GM19025 (cell line): ENCODE data around the gene KRT38.
"Not testable (repeated sequence)": the region's sequence is repeated elsewhere in the genome, so short reads cannot be mapped to it uniquely, and the experiment has no call there.

Experiments used
- ATAC-seq: cut with Tn5 transposase; IDR thresholded peaks from one replicate; pipeline ENCODE4 v1.9.1; 2021; ENCODE audit warnings: mild to moderate bottlenecking, low read depth, moderate library complexity; ENCODE audit not compliant: unreplicated experiment

The KRT38 gene

GRCh38 chr17:41463746-41464145 is 23.0 kb upstream of the KRT38 start:
- no peak for ATAC-seq

GRCh38 chr17:41462705-41463104 is 21.9 kb upstream of the KRT38 start:
- ATAC-seq, result no peak

DNA sequence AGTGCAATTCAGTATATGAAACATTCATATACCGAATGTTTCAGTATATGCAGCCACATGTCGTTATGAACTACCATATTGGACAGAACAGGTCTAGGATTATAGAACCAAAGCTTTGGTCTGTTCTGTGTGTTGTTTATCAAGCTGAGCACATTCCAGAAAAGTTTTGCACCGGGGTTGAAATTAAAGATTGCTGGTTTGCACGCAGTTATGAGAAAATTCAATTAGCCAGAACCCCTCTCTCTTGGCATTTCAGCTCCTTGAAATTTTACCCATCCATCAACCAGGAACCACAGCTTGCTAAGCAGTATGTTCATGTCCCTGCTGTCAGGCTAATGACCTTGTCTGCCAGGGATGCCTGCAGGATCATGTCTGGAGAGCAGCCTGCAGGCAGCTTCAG is 16.9 kb upstream of the KRT38 start:
- no peak for ATAC-seq

DNA sequence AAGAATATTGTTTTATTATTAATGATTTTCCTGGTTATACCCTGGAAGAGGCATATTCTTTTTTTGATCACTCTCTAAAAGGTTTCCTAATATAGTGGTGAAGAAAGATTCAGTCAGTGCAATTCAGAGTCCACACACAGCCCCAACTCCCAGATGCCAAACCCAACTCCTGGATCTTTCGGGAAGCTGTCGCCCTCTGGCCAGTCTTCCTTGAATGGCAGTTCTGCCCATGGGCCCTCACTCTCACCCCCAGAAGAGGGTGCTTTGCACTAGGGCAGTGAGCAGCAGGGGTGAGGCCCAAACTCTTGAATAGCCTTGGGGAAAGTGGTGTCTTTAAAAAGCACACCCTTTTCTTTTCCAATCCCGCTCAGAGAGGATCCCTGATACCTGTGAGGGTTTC is 15.4 kb upstream of the KRT38 start:
- no peak for ATAC-seq

- no peak for ATAC-seq
Measured at GRCh38 chr17:41455236-41455635, 14.5 kb upstream of the KRT38 start.

- no peak for ATAC-seq
Measured at GRCh38 chr17:41453066-41453465, 12.3 kb upstream of the KRT38 start.

GRCh38 chr17:41452281-41452680 is 11.5 kb upstream of the KRT38 start:
- ATAC-seq, result no peak

- no peak for ATAC-seq
Measured at GRCh38 chr17:41451154-41451728, 10.5 kb upstream of the KRT38 start.

GRCh38 chr17:41449008-41449407 is 8.2 kb upstream of the KRT38 start:
- no peak for ATAC-seq

DNA sequence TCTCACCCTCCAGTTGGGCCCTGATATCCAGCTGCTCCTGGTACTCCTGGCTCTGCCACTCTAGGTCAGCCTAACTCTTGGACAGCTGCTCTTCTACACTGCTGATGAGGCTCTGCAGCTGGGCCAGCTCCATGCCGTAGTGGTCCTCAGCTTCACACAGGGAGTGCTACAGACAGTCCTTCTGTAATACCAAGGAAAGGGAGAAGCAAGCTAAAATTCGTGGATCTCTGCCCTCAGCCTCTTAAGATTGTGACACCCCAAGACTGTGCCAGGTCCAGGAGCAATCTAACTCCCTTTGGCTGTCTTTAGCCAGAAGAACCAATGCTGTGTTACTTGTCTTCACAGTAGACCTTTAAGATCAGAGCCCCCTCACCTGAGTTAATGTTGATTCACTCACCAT is 7.7 kb upstream of the KRT38 start:
- ATAC-seq, result no peak

- ATAC-seq, result no peak
Measured at GRCh38 chr17:41446806-41447205, 6.0 kb upstream of the KRT38 start.

GRCh38 chr17:41444640-41445039 is 3.9 kb upstream of the KRT38 start:
- ATAC-seq, result no peak

- ATAC-seq, result no peak
Measured at GRCh38 chr17:41444186-41444585, 3.4 kb upstream of the KRT38 start.

DNA sequence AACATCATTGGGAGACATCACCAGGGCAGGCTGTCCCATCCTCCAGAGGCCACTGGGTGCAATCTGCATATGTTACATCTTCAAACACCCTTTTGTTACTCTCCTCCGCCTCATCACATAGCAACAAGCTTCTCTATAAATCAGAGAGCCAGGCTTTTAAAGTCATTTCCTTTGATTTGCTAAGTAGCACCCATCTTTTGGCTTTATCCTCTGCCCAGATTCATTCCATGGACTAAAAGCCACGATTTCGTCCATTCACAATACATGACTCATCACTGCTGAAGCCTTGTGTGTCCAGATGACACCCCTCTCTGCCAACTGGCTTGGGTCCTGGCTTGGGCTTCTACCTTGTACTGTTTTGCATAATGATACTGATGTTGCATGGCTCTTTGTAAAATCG is 2.0 kb upstream of the KRT38 start:
- no peak for ATAC-seq

- ATAC-seq, result no peak
Measured at GRCh38 chr17:41439375-41439774, 1.4 kb downstream of the KRT38 start.

DNA sequence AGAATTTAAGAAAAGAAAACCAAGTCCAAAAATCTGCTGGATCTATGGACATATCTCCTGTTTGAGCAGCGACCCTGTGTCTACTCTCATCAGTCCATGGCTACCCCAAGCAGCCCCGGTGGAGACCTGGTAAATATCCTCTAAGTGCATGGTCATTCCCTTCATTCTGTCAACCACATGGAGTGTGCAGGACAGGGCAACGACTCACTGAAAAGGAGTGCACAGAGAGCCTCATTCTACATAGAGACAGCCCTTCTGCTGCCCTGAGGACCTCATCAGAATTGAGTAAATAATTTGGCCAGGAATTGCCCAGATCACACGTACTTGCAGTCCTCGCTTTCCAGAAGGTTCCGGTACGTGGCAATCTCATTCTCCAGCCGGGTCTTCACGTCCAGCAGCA is 3.0 kb downstream of the KRT38 start:
- ATAC-seq, result no peak

DNA sequence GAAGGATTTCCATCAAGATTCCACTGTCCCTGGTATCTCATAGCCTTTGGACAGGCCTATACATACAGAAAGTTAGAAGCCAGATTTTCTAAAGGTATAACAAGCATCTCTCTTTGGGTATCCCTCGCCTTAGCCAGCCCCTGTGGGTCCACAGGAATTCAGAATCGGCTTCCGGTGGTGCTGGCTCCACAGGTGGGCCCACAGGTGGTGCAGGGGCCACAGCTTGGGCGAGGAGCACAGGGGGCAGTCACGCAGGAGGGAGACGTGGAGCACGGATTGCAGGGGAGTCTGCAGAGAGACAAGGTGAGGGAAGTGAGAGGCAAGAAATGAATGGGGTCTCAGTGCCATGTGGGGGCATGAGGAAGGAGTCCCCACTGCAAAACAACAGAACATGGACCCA is 3.5 kb downstream of the KRT38 start:
- no peak for ATAC-seq

- ATAC-seq, result no peak
Measured at GRCh38 chr17:41434415-41434814, 6.4 kb downstream of the KRT38 start.

DNA sequence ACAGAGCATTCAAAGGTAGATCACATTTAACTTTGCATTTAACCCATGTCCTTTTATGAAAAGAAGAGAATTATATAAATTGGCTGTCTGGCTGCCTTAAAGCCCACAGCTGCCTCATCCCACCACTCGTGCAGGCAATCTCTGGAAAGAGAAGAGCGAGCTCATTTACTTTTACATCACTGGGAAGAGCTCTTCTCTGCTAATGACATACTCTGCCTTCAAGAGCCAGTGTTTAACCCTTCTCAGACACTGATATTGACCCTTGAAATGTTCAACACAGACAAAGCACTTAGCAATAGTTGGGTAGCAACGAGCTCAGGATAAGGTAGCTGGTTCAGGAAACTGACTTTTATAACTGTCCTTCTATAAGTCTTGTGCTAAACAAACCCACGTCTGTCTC is 6.8 kb downstream of the KRT38 start:
- no peak for ATAC-seq

DNA sequence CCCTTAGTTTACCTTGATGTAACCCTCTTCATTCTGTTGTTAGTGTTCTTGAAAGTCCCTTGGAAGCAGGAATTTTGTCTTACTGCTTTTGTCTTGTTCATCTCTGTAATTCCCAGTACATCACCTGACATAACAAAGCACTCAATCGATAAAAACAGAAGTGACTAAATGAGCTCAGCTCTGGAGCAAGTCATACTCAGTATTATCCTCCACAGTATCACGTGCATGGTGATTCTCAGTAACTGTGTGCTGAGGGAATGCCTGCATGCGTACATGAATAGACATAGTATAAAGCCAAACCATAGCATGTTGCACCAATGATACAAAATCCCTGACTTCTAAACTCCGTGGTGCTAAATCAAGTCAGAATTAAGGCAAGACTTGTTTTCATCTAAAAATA is 7.2 kb downstream of the KRT38 start:
- no peak for ATAC-seq

DNA sequence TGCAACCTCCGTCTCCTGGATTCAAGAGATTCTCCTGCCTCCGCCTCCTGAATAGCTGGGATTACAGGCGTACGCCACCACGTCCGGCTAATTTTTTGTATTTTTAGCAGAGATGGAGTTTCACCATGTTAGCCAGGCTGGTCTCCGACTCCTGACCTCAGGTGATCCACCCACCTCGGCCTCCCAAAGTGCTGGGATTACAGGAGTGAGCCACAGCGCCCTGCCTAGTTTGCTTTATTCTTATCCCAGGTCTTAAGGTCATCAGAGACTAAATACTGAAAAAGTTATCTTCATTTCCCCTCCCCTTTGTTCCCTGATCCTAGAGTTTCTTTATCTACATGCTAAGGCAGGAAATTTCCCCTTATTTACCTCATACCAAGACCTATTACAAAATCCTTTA is 10.4 kb downstream of the KRT38 start:
- ATAC-seq, result not testable (repeated sequence)

DNA sequence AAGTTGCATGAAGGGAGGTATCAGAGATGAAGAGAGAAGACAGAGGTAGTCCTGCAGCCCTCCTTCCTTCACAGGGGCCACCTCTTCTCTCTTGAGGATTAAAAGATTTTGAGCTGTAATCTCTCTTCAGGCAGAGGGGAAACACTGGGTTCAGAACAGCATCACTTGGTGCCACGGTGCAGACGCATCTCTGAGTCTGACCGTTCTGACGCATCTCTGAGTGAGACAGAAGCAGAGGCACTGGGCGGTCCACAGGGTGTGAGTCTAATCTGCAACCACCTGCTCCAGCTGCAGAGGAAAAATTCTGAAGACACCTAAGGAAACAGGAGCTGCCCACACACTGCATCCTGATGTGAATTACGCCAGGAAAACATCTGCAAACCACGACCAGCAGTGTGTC is 11.1 kb downstream of the KRT38 start:
- no peak for ATAC-seq

- no peak for ATAC-seq
Measured at GRCh38 chr17:41428591-41429291, 12.0 kb downstream of the KRT38 start.
